ENCODE results near the gene UBL3.

GRCh38 chr13:29810145-29810742 lies 40.2 kb downstream of the UBL3 start:
- TF ChIP-seq CTCF (IDR thresholded peaks at IDR 0.05; ENCODE audit: low read depth, low read length) (no peak), EZH2phosphoT487 (IDR thresholded peaks at IDR 0.05; ENCODE audit: low read depth) (no peak)

Data from OCI-LY3 (cell line).